Measurements from ENCODE around the gene XKR7.

Gene XKR7

DNA sequence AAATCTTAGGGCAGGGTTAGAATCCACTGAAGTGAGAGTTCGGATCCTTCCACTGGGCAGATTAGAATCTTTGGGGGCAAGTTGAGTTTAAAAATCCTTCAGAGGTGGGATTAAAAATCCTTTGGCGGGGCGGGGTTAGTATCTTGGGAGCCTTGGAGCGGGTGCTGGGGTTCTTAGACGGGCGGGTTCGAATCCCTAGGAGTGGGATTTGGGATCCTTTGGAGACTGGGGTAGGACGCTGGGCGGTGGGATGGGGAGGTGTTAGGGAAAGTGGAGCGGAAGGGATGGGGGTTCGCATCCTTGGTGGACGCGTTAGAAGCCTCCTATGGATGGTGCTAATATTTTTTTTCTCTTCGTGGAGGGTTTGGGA is 83.8 kb downstream of the XKR7 start:
- Histone ChIP-seq H3K27me3 (replicated peaks in 2 of 5; ENCODE audit: control insufficient read depth in 4 of 5, insufficient read depth in 5 of 5, low read length in 4 of 5) (peaks cover 0 to 7% (median 0%) of the 10 kb centered on the region in 5 experiments), H3K4me3 (ENCODE audit: control insufficient read depth in 1 of 7, extremely low read depth in 1 of 7, insufficient read depth in 4 of 7, low read depth in 2 of 7, low read length in 6 of 7) (peak overlapping the region; percentile 3 to 85 (median 76)), H3K4me1 (ENCODE audit: control extremely low read depth in 1 of 4, control insufficient read depth in 4 of 4, insufficient read depth in 4 of 4, low read length in 3 of 4) (peaks cover 9 to 47% (median 25%) of the 10 kb centered on the region in 4 experiments), H3K27ac (ENCODE audit: insufficient read depth in 1 of 2, low read depth in 1 of 2, low read length in 2 of 2, poor library complexity in 1 of 2, severe bottlenecking in 2 of 2) (no peak overlapping the region), H3K36me3 (ENCODE audit: control insufficient read depth in 4 of 4, insufficient read depth in 4 of 4, low read length in 3 of 4) (peaks cover 0 to 10% (median 0%) of the 10 kb centered on the region in 4 experiments), H3K9me3 (ENCODE audit: control extremely low read depth in 1 of 5, control insufficient read depth in 4 of 5, insufficient read depth in 2 of 5, low read depth in 1 of 5, low read length in 4 of 5) (no peaks in the 10 kb centered on the region)
- WGBS (ENCODE audit: insufficient coverage) = 13% methylated on average over 13 of the region's 14 CpGs
- POLR2A ChIA-PET = interaction anchor here (0.6 kb wide), 2 partner anchors 10 to 28 kb away, joined by 3 read pairs; no protein-coding TSS in a partner anchor
- no peak for DNase-seq
- CTCF ChIA-PET = interaction anchor here (0.8 to 1.4 kb wide), 3 partner anchors 16 to 39 kb away, joined by 3 to 7 read pairs (median 4); no protein-coding TSS in a partner anchor

DNA sequence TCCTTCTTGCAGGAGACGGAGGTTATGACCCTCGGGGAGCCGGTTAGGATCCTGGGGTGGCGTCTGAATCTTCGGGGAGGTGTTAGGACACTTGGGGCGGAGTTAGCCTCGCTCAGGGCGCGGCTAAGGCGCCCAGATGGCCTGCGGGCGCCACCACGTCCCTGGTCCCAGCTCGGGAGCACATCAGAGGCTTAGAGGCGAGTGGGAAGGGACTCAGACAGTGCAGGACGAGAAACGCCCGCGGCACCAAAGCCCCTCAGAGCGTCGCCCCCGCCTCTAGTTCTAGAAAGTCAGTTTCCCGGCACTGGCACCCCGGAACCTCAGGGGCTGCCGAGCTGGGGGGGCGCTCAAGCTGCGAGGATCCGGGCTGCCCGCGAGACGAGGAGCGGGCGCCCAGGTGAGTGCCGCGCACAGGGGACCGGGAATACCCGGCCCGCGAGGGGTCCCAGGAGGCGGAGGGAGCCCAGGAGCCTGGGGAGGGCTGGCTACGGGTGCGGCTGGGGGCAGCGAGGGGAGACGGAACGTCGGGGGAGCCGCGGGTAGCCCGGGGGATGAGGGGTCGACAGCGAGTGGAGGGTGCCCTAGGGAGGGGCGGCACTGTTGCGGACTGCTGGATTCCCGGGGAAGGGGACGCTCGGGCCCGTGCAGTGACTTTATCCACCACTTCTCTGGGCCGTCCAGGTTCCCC is 84.3 kb downstream of the XKR7 start, which contains the start of gene HCK:
HCK (plus strand) TSS at position 153 of the 688 bp plus-strand sequence.
- POLR2A ChIA-PET = interaction anchor here (0.6 to 1.0 kb wide), 2 partner anchors 10 kb away, joined by 3 to 6 read pairs; no protein-coding TSS in a partner anchor

DNA sequence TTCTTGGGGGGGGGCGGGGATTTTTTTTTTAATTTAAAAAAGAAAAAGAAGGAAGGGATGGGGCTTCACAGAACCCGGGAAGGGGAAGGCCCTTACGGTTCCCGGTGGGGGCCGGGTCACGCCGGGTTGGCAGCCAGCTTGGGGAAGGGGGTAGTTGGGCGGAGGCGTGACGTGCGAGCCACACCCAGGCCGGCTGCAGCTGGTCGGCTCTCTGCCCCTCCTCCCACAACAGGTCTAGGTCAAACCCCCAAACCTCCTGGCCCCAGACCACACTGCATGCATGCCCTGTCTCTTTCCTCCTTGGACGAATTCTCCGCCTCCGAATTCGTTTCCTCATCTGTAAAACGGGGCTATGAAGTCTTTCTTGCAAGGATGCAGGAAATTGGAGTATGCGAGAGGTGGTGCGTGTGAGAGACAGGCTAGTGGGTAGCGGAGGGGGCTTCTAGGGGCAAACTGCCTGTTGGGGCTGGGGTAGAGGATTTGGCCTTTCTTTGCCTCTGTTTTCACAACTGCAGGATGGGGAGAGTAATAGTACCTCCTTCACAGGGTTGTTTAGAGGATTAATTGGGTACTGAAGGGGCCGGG is 84.9 kb downstream of the XKR7 start:
- ChIA-PET CTCF (interaction anchor here (1.2 to 1.9 kb wide), 4 partner anchors 10 to 38 kb away, joined by 3 to 6 read pairs (median 4); no protein-coding TSS in a partner anchor), POLR2A (interaction anchor here (1.0 kb wide), 1 partner anchor 10 kb away, joined by 6 read pairs; no protein-coding TSS in a partner anchor)
- DNase-seq = peak in 2 of 3 donors; percentile 72
- peaks cover 9 to 57% (median 25%) of the 10 kb centered on the region in 4 experiments for H3K4me1 ChIP-seq (ENCODE audit: control extremely low read depth in 1 of 4, control insufficient read depth in 4 of 4, insufficient read depth in 4 of 4, low read length in 3 of 4)
- H3K4me3 ChIP-seq (ENCODE audit: control insufficient read depth in 1 of 7, extremely low read depth in 1 of 7, insufficient read depth in 4 of 7, low read depth in 2 of 7, low read length in 6 of 7) = peak overlapping the region in 6 of 7 experiments; percentile 25 to 85 (median 74)
- H3K27me3 ChIP-seq (replicated peaks in 2 of 5; ENCODE audit: control insufficient read depth in 4 of 5, insufficient read depth in 5 of 5, low read length in 4 of 5) = peaks cover 0 to 7% (median 0%) of the 10 kb centered on the region in 5 experiments
- no peak overlapping the region for H3K27ac ChIP-seq (ENCODE audit: insufficient read depth in 1 of 2, low read depth in 1 of 2, low read length in 2 of 2, poor library complexity in 1 of 2, severe bottlenecking in 2 of 2)
- H3K9me3 ChIP-seq (ENCODE audit: control extremely low read depth in 1 of 5, control insufficient read depth in 4 of 5, insufficient read depth in 2 of 5, low read depth in 1 of 5, low read length in 4 of 5) = no peaks in the 10 kb centered on the region
- H3K36me3 ChIP-seq (ENCODE audit: control insufficient read depth in 4 of 4, insufficient read depth in 4 of 4, low read length in 3 of 4) = peaks cover 0 to 16% (median 0%) of the 10 kb centered on the region in 4 experiments
- WGBS (ENCODE audit: insufficient coverage) = 8% methylated on average over 12 of the region's 22 CpGs

More for the DNA sequence above, 84.3 kb downstream of the XKR7 start, which contains the start of gene HCK:
- CTCF ChIA-PET = interaction anchor here (0.8 to 1.2 kb wide), 3 partner anchors 10 to 39 kb away, joined by 3 to 4 read pairs (median 3); no protein-coding TSS in a partner anchor
- WGBS (ENCODE audit: insufficient coverage) = under 1% methylated on average over 39 of the region's 58 CpGs
- Histone ChIP-seq H3K4me3 (ENCODE audit: control insufficient read depth in 1 of 7, extremely low read depth in 1 of 7, insufficient read depth in 4 of 7, low read depth in 2 of 7, low read length in 6 of 7) (peak within 1 kb of the TSS; percentile 31 to 85 (median 76)), H3K27me3 (replicated peaks in 2 of 5; ENCODE audit: control insufficient read depth in 4 of 5, insufficient read depth in 5 of 5, low read length in 4 of 5) (peaks cover 0 to 7% (median 0%) of the 10 kb centered on the region in 5 experiments), H3K9me3 (ENCODE audit: control extremely low read depth in 1 of 5, control insufficient read depth in 4 of 5, insufficient read depth in 2 of 5, low read depth in 1 of 5, low read length in 4 of 5) (no peaks in the 10 kb centered on the region), H3K4me1 (ENCODE audit: control extremely low read depth in 1 of 4, control insufficient read depth in 4 of 4, insufficient read depth in 4 of 4, low read length in 3 of 4) (peaks cover 9 to 51% (median 25%) of the 10 kb centered on the region in 4 experiments), H3K27ac (ENCODE audit: insufficient read depth in 1 of 2, low read depth in 1 of 2, low read length in 2 of 2, poor library complexity in 1 of 2, severe bottlenecking in 2 of 2) (no peak within 1 kb of the TSS), H3K36me3 (ENCODE audit: control insufficient read depth in 4 of 4, insufficient read depth in 4 of 4, low read length in 3 of 4) (peaks cover 0 to 10% (median 0%) of the 10 kb centered on the region in 4 experiments)
- DNase-seq = peak in 2 of 3 donors; percentile 46 to 58

All from common myeloid progenitor, CD34-positive (primary cell).